Islet precursor cell (in vitro differentiated cells): ENCODE data around the gene NEGR1.

Experiments
- DNase-seq: peaks from one replicate; pipeline ENCODE4 v3.0.0-alpha.2; 2018

Gene NEGR1

GRCh38 chr1:71762514-71763255, 519.7 kb downstream of the NEGR1 start:
- no peak for DNase-seq

GRCh38 chr1:71755441-71755840, 526.9 kb downstream of the NEGR1 start:
- DNase-seq = no peak

- DNase-seq = no peak
Measured at GRCh38 chr1:71753746-71754145, 528.6 kb downstream of the NEGR1 start.

- no peak for DNase-seq
Measured at GRCh38 chr1:71745326-71745725, 537.0 kb downstream of the NEGR1 start.

GRCh38 chr1:71743862-71744261, 538.5 kb downstream of the NEGR1 start:
- no peak for DNase-seq

GRCh38 chr1:71738910-71739309, 543.4 kb downstream of the NEGR1 start:
- no peak for DNase-seq

GRCh38 chr1:71738256-71738655, 544.1 kb downstream of the NEGR1 start:
- DNase-seq = no peak

- DNase-seq = no peak
Measured at GRCh38 chr1:71737768-71738167, 544.6 kb downstream of the NEGR1 start.

- no peak for DNase-seq
Measured at GRCh38 chr1:71733121-71733520, 549.2 kb downstream of the NEGR1 start.

- DNase-seq = no peak
Measured at GRCh38 chr1:71721532-71721931, 560.8 kb downstream of the NEGR1 start.

GRCh38 chr1:71719330-71719729, 563.0 kb downstream of the NEGR1 start:
- no peak for DNase-seq

- no peak for DNase-seq
Measured at GRCh38 chr1:71717186-71717585, 565.2 kb downstream of the NEGR1 start.

GRCh38 chr1:71711456-71711855, 570.9 kb downstream of the NEGR1 start:
- DNase-seq = no peak

GRCh38 chr1:71706029-71706671, 576.2 kb downstream of the NEGR1 start:
- DNase-seq = no peak

GRCh38 chr1:71698186-71698585, 584.2 kb downstream of the NEGR1 start:
- DNase-seq = no peak

GRCh38 chr1:71695821-71696220, 586.5 kb downstream of the NEGR1 start:
- DNase-seq = no peak

- DNase-seq = no peak
Measured at GRCh38 chr1:71695084-71695483, 587.3 kb downstream of the NEGR1 start.

- DNase-seq = no peak
Measured at GRCh38 chr1:71693581-71693980, 588.8 kb downstream of the NEGR1 start.

- DNase-seq = no peak
Measured at GRCh38 chr1:71689635-71690034, 592.7 kb downstream of the NEGR1 start.

GRCh38 chr1:71687376-71687775, 595.0 kb downstream of the NEGR1 start:
- no peak for DNase-seq

- DNase-seq = no peak
Measured at GRCh38 chr1:71676979-71677925, 605.1 kb downstream of the NEGR1 start.

- DNase-seq = no peak
Measured at GRCh38 chr1:71668065-71668464, 614.3 kb downstream of the NEGR1 start.

- DNase-seq = no peak
Measured at GRCh38 chr1:71667216-71667615, 615.1 kb downstream of the NEGR1 start.

GRCh38 chr1:71666609-71667008, 615.7 kb downstream of the NEGR1 start:
- no peak for DNase-seq
